CD4-positive, alpha-beta T cell treated with Interferon gamma for 1 hour (primary cell): ENCODE measurements around the gene PRKCB.

Experiments
- DNase-seq: peaks from one replicate; pipeline ENCODE4 v3.0.0-alpha.2; 2020

Gene PRKCB

GRCh38 chr16:23945243-23945642, 109.5 kb downstream of the PRKCB start:
- no peak for DNase-seq

- DNase-seq: no peak
Observed at GRCh38 chr16:23947838-23948237, 112.1 kb downstream of the PRKCB start.

- peak; percentile 42 for DNase-seq
Observed at GRCh38 chr16:23948949-23949411, 113.2 kb downstream of the PRKCB start.

- DNase-seq: peak; percentile 76
Observed at GRCh38 chr16:23949630-23950290, 114.0 kb downstream of the PRKCB start.

- no peak for DNase-seq
Observed at GRCh38 chr16:23950291-23950894, 114.6 kb downstream of the PRKCB start.

- DNase-seq: no peak
Observed at GRCh38 chr16:23950898-23951297, 115.1 kb downstream of the PRKCB start.

GRCh38 chr16:23952128-23952970, 116.6 kb downstream of the PRKCB start:
- no peak for DNase-seq

- no peak for DNase-seq
Observed at GRCh38 chr16:23952971-23953300, 117.2 kb downstream of the PRKCB start.

- DNase-seq: no peak
Observed at GRCh38 chr16:23953476-23953875, 117.7 kb downstream of the PRKCB start.

- DNase-seq: no peak
Observed at GRCh38 chr16:23955088-23955487, 119.3 kb downstream of the PRKCB start.

GRCh38 chr16:23957287-23957686, 121.5 kb downstream of the PRKCB start:
- DNase-seq: no peak

GRCh38 chr16:23959072-23959751, 123.4 kb downstream of the PRKCB start:
- DNase-seq: no peak

GRCh38 chr16:23959752-23960072, 123.9 kb downstream of the PRKCB start:
- DNase-seq: no peak

- no peak for DNase-seq
Observed at GRCh38 chr16:23960081-23960885, 124.5 kb downstream of the PRKCB start.

- no peak for DNase-seq
Observed at GRCh38 chr16:23962001-23962400, 126.2 kb downstream of the PRKCB start.

- no peak for DNase-seq
Observed at GRCh38 chr16:23964136-23964535, 128.4 kb downstream of the PRKCB start.

GRCh38 chr16:23965137-23965733, 129.5 kb downstream of the PRKCB start:
- DNase-seq: no peak

- no peak for DNase-seq
Observed at GRCh38 chr16:23966597-23967394, 131.0 kb downstream of the PRKCB start.

GRCh38 chr16:23967775-23968174, 132.0 kb downstream of the PRKCB start:
- DNase-seq: no peak

GRCh38 chr16:23968176-23968575, 132.4 kb downstream of the PRKCB start:
- no peak for DNase-seq
